IPS-11a (cell line): ENCODE data around the gene CRKL.
"Not testable (repeated sequence)": the region's sequence is repeated elsewhere in the genome, so short reads cannot be mapped to it uniquely, and the experiment has no call there.

ENCODE experiments used
- H3K4me3 ChIP-seq: one replicate; pipeline ENCODE4 v1.5.1; 2013; ENCODE audit warnings: low read depth, low read length, control low read depth

Gene CRKL

GRCh38 chr22:20931126-20931654, 14.0 kb downstream of the CRKL start:
- H3K4me3 ChIP-seq, result no peak overlapping the region

GRCh38 chr22:20933910-20934309, 16.7 kb downstream of the CRKL start:
- no peak overlapping the region for H3K4me3 ChIP-seq

GRCh38 chr22:20935049-20935448, 17.8 kb downstream of the CRKL start:
- not testable (repeated sequence) for H3K4me3 ChIP-seq

GRCh38 chr22:20935780-20936539, 18.8 kb downstream of the CRKL start:
- H3K4me3 ChIP-seq, result not testable (repeated sequence)

- H3K4me3 ChIP-seq, result no peak overlapping the region
Measured at GRCh38 chr22:20937031-20937793, 20.0 kb downstream of the CRKL start.

GRCh38 chr22:20937794-20938671, 20.8 kb downstream of the CRKL start:
- no peak overlapping the region for H3K4me3 ChIP-seq

GRCh38 chr22:20939457-20940185, 22.4 kb downstream of the CRKL start:
- H3K4me3 ChIP-seq, result not testable (repeated sequence)

- no peak overlapping the region for H3K4me3 ChIP-seq
Measured at GRCh38 chr22:20940186-20940651, 23.0 kb downstream of the CRKL start.

GRCh38 chr22:20940904-20941385, 23.7 kb downstream of the CRKL start:
- no peak overlapping the region for H3K4me3 ChIP-seq

- not testable (repeated sequence) for H3K4me3 ChIP-seq
Measured at GRCh38 chr22:20942203-20942902, 25.1 kb downstream of the CRKL start.

GRCh38 chr22:20943104-20943933, 26.1 kb downstream of the CRKL start:
- no peak overlapping the region for H3K4me3 ChIP-seq

- H3K4me3 ChIP-seq, result no peak overlapping the region
Measured at GRCh38 chr22:20944042-20944441, 26.8 kb downstream of the CRKL start.

- no peak overlapping the region for H3K4me3 ChIP-seq
Measured at GRCh38 chr22:20945578-20945934, 28.3 kb downstream of the CRKL start.

GRCh38 chr22:20946080-20946986, 29.1 kb downstream of the CRKL start:
- H3K4me3 ChIP-seq, result no peak overlapping the region

GRCh38 chr22:20946991-20947390, 29.8 kb downstream of the CRKL start:
- H3K4me3 ChIP-seq, result no peak overlapping the region

GRCh38 chr22:20948450-20948849, 31.2 kb downstream of the CRKL start:
- H3K4me3 ChIP-seq, result no peak overlapping the region

GRCh38 chr22:20948989-20949388, 31.8 kb downstream of the CRKL start:
- H3K4me3 ChIP-seq, result no peak overlapping the region

- no peak overlapping the region for H3K4me3 ChIP-seq
Measured at GRCh38 chr22:20949698-20950183, 32.5 kb downstream of the CRKL start.
